ENCODE results near the gene OSBPL5.

Gene OSBPL5

DNA sequence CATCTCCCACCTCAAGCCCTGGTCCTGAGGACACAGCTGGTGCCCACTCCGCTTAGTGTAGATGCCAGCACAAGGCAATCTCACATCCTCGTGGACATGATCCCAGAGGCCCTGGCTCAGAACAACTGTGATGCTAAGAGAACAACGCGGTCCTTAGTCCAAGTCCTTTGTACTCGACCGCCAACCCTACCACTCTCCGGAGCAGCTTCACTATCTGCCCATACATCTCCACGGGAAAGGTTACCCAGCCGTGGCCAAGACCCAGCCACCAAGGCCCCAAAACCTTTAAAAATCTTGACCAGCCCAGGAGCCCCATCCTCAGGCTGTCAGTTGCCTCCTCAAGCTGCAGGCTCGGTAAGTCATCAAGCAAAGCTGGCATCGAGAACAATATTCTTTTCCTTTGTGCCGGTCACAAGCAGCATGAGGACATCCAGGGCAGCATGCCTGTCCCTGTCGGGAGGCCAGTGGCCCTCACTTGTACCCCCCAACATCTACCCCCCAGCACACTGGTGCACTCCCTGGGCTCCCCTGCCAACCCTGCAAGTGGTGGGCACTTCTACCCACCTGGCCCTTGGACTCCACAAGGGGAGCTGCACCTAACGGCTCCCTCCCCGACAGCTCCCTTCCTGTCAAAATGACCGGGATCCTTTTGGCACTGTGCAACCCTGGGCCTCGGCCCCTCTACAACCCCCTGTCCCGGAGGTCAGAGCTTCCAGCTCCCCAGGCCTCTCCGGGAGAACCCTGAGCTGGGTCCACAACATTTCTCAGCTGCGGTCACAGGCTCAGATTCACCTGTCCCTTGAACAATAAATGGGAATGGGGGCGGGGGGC is 2.5 kb downstream of the OSBPL5 start:
- DNase-seq, result peak; percentile 15

DNA sequence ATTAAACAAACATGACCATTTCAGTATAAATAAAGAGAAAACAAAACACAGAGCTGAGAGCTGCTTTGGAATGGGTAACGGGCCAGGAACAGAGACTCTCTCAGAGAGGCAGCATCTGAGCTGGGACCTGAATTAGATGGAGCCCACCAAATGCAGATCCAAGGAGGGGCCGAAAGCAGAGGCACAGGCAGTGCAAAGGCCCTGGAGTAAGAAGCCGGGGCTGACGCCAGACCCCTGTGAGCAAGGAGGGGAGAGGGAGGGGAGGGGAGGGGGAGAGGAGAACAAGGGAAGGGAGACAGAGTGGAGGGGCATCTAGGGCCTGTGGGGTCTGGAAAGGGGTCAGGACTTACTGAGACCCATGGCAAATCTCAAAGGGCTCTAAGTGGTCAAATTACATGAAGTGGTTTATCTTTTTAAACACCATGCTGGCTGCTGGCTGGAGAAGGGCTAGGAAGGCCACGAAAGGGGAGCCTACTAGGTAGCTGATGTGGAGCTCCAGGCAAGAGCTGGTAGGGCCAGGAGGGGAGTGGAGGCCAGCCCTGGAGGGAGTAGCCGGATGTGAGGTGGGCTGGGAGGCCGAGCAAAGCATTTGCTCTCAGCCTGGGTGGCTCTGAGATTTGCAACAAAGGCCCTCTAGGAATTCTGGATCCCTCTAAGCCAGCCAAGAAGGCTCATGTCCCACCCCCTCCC is 3.2 kb downstream of the OSBPL5 start:
- DNase-seq, result peak; percentile 13

DNA sequence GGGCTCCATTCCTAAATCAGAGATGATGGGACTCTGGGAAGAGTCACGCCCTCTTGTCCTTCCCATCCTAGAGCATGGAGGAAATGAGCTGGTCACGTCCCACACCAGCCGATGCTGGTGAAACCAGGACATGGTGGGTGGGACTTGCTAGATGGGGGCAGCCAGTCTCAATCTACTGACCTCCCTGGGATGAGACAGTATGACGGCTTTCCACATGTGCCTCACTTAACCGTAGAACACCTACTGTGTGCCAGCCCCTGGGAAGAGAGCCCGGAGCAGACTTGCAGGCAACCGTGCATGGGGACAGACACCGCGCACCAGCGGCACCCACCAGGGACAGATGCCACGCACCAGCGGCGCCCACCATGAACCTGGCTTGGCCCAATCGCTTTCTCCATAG is 3.8 kb downstream of the OSBPL5 start:
- peak; percentile 24 for DNase-seq

DNA sequence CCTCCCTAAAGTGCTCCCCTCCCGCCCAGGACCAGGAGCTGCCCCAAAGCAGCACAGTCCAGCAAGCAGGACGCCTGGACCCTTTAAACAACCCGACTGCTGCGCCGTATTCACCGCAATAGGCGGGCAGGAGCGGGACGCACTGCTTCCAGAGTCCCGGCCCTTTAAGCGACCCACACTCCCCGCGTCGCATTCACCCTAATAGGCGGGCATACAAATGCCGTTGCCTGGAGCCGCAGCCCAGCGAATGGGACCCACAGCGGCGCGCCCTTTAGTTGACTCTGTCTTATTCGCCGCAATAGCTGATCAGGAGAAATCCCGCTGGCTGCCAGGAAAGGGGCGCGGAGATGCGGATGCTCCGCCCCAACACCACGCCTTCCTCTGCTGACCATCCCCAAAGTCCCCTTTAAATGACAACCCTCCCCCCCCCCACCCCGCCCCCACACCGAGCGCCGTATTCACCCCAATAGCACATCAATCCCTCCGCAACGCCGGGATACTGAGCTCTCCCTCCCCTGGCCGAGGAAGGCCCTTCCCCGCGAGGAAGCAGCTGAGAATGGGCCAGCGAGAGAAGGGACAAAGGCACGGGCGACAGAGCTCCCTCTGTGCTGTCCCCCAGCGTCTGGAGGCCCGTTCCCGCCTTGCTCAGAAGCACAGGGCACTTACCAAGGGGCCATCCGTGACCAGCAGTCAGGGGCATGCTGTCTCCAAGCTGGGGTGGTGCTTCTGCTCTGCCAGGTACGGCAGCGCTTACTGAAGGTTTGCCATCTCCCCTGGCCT is 4.7 kb downstream of the OSBPL5 start:
- DNase-seq, result peak; percentile 93

DNA sequence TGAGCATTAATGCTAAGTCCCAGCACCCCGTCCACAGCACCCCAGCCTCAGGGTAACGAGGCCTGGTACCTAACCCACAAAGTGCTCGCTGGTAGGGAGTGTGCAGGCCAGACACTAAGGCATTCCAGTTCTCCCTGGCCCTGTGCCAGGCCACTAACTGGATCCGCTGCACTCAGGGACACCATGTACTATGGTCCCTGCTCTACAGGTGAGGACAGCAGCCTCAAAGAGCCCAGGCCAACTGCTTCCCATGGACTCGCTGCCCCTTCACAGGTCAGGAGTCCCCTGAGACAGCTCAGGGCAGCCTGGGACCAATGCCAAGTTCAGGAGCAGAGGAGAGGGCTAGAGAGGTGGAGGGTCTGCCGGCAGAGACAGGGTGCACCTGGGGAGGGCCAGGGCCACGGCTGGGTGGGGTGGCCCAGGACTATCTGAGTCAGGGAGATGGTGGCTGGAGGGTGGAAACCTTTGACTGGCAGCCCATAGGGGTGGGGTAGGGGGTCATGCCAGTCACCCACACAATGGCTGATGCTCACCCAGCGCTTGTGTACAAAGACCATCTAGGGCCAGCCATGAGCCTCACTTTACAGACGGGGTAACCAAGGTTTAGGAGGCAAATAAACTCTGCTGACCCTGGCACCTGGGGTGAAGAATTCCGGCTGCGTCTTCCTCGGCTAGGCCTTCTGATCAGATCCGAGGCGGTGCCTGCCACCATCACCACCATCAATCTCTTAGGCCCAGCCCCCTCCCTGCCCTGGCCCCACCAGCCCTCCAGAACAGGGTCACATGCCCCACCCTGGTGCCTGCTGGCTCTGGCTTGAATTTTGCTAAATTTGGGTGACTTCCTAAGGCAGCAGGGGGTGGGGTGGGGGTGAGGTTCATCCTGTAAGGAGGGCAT is 5.6 kb downstream of the OSBPL5 start:
- DNase-seq, result peak; percentile 36

DNA sequence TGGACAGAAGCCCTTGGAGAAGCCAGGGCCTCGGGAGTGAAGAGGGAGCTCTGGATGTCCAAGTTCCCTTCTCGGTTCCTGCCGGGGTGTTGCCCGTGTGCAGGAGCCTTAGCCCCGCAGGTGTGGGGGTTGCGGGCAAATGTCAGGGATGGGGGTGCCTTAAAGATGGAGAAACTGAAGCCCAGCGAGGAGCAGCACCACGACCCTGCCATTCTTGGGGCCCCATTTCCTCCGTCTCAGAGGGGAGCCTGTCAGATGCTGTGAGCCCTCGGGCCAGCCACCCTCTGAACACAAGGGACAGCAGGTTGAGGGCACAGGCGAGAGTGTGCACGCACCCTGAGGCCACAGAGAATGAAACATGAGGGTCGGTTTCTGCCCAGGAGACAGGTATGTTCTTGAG is 6.3 kb downstream of the OSBPL5 start:
- peak; percentile 15 for DNase-seq

DNA sequence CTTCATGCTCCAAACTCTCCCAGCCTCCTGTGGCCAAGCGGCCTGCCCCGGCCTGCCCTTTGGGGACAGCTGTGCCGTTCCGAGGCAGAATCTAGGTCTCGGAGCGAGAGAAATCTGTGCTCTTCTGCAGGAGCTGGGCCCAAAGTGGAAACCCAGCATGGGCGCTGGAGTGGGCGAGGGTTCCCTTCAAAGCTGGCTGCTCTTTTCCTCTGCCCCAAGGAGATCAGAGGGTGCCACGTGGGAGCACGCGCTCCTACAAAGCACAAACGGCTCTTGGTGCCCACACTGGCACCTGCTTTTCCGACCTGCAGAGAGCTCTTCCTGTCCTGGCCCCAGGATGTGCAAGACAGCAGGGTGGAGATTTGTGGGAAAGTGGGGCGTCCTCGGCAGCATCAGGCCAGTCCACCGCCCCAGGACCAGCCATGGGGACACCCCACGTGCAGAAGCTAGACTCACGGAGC is 6.9 kb downstream of the OSBPL5 start:
- DNase-seq, result no peak

DNA sequence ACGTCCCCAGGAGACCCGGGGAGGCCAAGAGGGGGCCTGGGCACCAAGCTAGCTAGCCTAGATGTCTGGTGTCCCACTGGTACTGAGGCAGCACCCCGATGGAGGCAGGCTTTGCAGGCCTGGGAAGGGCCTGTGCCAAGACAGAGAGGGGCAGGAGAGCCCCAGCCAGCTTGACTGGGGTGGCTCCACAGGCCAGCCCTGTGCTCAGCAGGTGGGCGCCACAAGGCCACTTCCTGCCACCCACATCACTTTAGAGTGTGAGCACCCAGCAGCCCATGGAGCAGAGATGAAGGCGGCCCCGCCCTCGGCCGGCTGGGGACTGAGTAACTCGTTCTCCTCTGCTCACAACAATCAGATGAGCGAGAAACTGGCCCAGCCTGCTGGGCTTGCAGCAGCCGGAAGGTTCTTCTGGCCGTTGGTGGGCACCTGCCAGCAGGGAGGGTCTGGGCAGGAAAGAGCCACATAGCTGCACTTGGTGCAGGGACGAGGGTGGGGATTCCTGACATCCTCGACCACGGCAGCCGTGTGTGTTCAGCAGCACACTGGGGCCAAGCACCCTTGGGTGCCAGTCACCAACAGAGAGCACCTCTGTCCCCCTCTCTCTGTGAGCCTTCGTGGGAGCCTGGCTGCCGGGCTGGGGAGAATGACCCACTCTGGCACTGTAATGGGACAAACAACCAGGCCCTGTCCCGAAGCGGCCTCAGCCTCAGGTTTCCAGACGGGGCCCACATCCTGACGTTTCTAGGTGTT is 7.6 kb downstream of the OSBPL5 start:
- peak; percentile 34 for DNase-seq

DNA sequence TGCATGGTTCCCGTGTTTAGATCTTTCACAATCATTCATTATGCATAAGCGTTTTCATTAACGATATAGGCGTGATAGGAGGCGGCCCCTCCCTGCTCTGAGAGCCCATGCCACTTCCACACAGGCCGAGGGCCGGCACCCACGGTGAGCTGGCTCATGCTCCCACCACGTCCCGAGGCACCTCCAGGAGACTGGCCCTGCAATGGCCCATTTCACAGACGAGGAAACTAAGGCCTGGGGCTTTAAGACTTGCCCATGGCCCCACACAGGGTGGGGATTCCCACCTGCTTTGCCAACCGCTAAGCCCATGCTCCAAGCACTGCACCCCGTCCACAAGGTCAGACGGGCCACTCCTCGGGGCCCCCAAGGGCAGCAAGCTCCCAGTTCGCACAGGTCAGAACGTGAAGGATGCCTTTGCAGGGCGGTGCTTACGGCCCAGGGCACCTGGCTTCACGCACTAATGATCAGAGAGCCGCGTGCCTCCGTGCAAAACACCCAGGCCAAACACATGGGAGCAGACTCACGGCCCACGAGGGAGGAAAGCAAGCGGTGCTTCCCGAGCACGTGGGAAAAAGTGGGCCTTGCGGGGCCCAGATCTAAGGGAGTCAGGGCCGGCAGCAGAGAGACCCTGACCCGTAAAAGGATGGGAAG is 8.3 kb downstream of the OSBPL5 start:
- peak; percentile 18 for DNase-seq

DNA sequence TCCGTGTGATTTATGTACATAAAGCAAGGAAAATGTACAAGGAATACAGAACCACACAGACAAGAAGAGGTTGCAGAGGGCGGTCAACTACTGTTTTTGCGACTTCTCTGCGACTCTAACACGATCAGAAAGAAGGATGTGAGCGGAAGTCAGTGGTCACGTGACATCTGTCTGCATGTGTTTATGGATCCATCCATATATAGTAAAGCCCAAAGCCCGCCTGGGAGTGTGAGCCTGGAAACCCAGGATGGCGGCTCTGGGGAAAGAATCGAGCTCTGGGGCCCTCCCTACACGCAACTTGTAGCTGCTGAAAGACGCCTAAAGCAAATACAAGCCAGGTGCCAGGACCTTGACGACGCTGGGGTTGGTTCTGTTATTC is 8.8 kb downstream of the OSBPL5 start:
- peak; percentile 53 for DNase-seq

DNA sequence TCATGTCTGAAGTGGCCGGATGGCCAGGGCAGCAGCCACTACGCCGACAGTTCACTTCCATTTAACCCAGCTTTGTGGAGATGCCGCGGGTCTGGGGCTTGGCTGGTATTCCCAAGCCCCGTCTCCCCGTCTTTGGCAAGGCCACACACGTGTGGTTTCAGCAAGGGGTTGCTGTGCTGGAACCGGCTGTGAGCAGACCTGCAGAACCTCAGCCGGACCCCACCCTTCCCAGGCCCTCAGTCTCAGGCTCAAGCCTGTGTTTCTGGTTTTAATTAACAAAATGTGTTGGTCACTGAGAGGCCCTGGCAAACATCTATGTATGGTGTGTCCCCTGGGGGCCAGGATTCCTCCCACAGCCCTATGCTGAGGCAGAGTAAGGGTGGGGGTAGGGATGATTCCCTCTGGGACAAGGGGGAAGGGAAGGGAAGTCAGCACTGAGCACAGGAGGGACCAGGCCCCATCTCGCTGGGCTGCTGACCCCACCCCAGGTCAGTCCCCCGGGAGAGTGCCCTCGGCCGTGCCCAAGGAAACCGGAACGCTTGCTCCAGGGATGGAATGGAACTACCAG is 9.3 kb downstream of the OSBPL5 start:
- peak; percentile 38 for DNase-seq

DNA sequence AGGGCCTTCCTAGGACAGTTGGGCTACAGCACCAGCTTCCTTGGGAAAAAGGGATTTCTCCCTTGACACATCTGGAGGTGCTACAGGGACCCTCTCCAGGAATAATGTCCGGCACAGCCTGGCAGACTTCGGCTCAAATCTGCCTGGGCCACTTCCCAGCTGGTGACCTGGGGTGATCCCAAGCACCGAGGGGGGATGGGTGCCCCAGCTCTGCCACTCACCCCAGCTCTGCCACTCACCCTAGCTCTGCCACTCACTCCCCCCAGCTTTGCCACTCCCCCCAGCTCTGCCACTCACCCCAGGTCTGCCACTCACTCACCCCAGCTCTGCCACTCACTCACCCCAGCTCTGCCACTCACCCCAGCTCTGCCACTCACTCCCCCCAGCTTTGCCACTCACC is 9.9 kb downstream of the OSBPL5 start:
- DNase-seq, result peak; percentile 19

DNA sequence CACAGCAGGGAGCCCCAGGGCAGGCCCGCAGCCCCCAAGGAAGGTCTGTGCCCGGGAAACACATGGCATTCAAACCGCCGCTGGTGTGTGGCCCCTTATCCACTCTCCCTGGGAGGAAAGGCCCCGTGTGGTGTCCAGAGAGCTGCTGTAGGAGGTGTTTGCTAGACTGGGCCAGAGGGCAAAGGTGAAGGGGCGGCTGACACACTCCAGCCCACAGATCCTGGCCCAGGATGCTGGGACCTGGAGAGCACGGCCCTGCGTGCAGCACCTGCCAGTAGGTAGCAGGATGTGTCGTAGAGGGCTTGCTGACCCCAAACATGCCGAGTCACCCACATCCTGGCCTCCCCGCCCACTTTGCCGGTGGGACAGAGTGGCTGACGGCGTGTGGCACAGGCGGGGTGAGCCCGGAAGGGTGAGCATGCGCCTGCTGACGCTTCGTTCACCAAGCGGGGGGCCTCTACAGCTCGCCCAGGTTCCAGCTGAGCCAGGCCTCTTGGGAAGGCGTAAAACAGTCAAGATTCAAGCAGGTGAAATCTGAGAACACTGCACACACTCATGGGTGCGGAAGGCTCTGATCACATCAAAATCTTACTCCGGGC is 11.0 kb downstream of the OSBPL5 start:
- no peak for DNase-seq

DNA sequence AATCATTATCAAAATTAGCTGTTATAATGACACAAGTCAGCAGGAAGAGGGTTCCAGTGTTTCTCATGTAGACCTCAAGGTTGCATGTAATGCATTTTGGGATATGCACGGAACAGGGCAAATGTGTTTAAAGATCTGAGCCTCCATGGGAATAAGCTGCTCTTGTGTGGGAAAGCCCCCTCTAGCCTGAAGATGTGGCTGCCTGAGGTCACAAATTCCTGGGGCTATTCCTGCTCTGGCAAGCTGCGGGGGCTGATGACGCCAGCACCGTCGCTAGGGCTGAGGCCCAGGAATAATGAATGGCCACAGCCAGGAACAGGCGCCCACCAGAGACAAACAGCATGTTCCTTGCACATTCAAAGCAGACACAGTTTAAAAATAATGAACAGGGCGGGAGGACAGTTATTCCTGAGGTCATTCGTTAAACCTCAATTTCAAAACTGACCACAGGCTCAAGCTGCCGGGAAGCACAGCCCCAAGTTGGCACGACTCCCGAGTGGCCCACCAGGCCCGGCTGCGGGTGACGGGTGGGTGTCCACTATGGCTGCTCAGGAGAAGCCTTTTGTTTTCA is 11.7 kb downstream of the OSBPL5 start:
- peak; percentile 90 for DNase-seq

DNA sequence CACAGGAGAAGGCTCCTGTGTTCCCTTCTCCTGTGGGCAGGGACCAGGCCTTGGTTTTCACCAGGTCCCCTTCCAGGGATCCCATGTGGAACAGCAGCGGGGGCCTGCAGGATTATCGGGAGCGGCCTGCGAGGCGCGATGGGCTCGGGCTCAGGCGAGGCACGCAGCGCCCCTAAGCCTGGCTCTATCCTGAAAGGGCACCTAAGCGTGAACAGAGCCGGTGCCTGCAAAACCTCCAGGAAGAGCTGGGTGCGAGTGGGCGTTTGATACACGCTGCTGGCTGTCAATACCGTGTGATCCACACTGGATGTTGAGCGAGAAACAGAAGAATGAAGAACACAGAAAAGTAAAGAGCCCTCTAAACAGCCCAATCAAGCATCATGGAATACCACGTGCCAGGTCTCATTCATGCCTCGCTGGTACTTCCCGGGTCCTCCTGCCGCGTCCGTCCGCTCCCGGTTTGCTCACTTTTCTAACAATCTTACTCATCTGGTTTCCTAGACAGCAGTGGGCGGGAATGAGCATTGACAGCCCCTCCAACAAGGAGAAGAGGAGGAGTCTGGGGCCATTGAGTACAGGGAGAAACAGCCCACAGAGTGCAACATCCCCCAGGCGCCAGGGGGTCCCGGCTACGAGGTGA is 12.5 kb downstream of the OSBPL5 start:
- no peak for DNase-seq

DNA sequence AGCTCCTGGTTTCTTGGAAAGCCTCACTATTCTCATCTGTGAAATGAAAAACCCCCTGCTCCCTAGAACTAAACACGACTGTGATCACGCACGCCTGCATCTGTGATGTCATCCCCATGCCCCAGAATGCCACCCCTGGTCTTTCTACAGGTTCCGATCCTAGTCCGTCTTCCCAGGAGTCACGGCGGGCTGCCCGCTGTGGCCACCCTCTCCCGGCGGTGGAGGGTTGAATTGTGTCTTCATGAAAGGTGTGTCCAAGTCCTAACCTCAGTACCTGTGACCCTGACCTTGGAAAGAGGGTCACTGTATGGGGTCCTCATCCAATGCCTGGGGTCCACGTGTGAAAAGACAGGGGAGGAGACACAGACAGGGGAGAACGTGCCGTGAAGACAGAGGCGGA is 14.4 kb downstream of the OSBPL5 start:
- DNase-seq, result no peak

DNA sequence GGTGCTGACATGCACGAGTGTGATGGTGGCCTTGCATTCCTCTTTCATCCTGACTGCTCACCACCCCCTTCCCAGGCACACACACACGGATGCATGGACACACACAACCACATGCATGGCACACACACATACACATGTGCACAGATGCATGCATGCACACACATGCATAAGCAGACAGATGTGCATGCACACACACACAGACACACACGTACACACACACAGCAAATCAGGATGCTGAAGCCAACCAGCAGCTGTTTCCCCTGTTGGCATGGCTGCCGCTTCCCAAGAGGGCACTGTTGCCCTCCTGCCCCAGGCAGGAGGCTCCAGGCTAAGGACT is 15.3 kb downstream of the OSBPL5 start:
- no peak for DNase-seq

DNA sequence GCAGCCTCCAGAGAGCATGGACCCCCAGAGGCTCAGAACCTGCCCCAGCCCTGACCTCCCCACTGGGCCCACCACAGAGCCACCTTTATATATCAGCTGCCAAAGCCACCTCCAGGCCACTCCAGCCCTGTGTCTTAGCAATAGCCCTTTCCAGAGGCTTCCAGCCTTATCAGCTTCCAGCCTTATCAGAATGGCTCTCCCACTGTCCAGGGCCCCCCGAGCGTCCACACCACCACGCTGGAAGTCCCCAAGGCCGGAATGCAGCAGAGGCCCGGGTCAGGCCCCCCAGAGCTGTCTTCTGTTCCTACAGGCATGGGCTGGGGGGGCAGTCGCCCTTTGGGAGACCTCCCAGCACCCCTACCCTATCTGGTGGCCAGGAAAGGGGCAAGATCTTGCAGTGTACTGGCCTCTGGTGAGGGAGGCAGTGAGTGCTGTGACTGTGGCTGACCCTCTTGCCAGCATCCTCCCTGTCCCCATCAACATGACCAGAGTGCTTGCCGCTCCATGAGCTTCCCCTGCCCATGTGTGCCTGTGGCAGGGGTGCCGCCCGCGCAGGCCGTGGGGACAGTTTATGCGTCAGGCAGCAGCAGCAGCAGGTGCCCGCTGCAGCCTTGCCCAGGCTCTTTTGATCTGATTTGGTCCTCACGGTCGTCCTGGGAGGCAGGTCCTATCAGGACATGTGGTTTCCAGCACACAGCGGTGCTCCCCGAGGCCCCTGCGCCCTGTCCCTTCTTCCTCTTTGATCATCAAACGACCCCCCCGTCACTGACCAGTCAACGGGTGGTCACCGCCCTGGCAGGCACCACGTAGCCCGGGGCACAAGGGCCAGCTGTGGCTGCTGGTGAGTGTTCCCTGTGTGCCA is 15.9 kb downstream of the OSBPL5 start:
- no peak for DNase-seq

Data from femur (tissue), 1 donor.